Loucy (cell line): ENCODE measurements around the gene COL23A1.

ENCODE experiments used
- H2AFZ ChIP-seq: fragments of 200-600 bp; sonication (generic); 2 replicates; pipeline ENCODE4 v1.6.0; 2016; ENCODE audit warnings: antibody characterized with exemption, mild to moderate bottlenecking, low read length, moderate library complexity
- H3F3A ChIP-seq: fragments of 200-600 bp; 2 replicates; pipeline ENCODE4 v1.6.0; 2016; ENCODE audit warnings: antibody characterized with exemption, low read depth, mild to moderate bottlenecking
- H3K27me3 ChIP-seq: fragments of 200-600 bp; sonication (generic); 2 replicates; pipeline ENCODE4 v1.6.1; 2014; ENCODE audit warnings: low read length, mild to moderate bottlenecking; ENCODE audit not compliant: insufficient read depth, poor library complexity, severe bottlenecking
- H3K36me3 ChIP-seq: fragments of 200-600 bp; sonication (generic); 2 replicates; pipeline ENCODE4 v1.6.1; 2016; ENCODE audit warnings: low read length; ENCODE audit not compliant: insufficient read depth
- H3K4me1 ChIP-seq: fragments of 200-600 bp; sonication (generic); 2 replicates; pipeline ENCODE4 v1.5.1; 2014; ENCODE audit warnings: low read length, mild to moderate bottlenecking; ENCODE audit not compliant: insufficient read depth, poor library complexity, severe bottlenecking
- H3K4me2 ChIP-seq: fragments of 200-600 bp; sonication (generic); 2 replicates; pipeline ENCODE4 v1.6.0; 2014; ENCODE audit warnings: antibody characterized with exemption, low read length, low read depth, mild to moderate bottlenecking; ENCODE audit not compliant: poor library complexity, severe bottlenecking
- H3K4me3 ChIP-seq: fragments of 200-600 bp; sonication (generic); 2 replicates; pipeline ENCODE4 v1.5.1; 2014; ENCODE audit warnings: low read length, mild to moderate bottlenecking, mixed read lengths; ENCODE audit not compliant: poor library complexity, severe bottlenecking
- H3K79me2 ChIP-seq: fragments of 200-600 bp; sonication (generic); 2 replicates; pipeline ENCODE4 v1.6.1; 2014; ENCODE audit warnings: low read length; ENCODE audit not compliant: insufficient read depth
- H3K9ac ChIP-seq: fragments of 200-600 bp; sonication (generic); 2 replicates; pipeline ENCODE4 v1.6.0; 2014; ENCODE audit warnings: mild to moderate bottlenecking, low read depth, low read length, moderate library complexity; ENCODE audit not compliant: poor library complexity, severe bottlenecking
- H3K9me2 ChIP-seq: fragments of 200-600 bp; sonication (generic); replicated peaks from 2 replicates; pipeline ENCODE4 v1.6.1; 2016; ENCODE audit warnings: low read depth, low read length, mixed read lengths
- H3K9me3 ChIP-seq: fragments of 200-600 bp; sonication (generic); 2 replicates; pipeline ENCODE4 v1.6.1; 2014; ENCODE audit warnings: mild to moderate bottlenecking, antibody characterized with exemption, low read length, low read depth; ENCODE audit not compliant: insufficient read depth
- H4K20me1 ChIP-seq: fragments of 200-600 bp; sonication (generic); 2 replicates; pipeline ENCODE4 v1.6.0; 2014; ENCODE audit warnings: antibody characterized with exemption, low read length, mild to moderate bottlenecking; ENCODE audit not compliant: insufficient read depth, poor library complexity, severe bottlenecking
- EZH2phosphoT487 ChIP-seq: fragments of 200-600 bp; IDR thresholded peaks from 2 replicates; pipeline ENCODE4 v1.6.1; 2018; ENCODE audit warnings: antibody characterized with exemption, mild to moderate bottlenecking, moderate library complexity, borderline replicate concordance
- TF ChIP-seq, protein P1 (sequence below): fragments of 200-600 bp; sonication (generic); conservative IDR thresholded peaks from 2 replicates; pipeline ENCODE4 v1.5.1; 2014; ENCODE audit warnings: mild to moderate bottlenecking, antibody characterized with exemption, low read length

Gene COL23A1

DNA sequence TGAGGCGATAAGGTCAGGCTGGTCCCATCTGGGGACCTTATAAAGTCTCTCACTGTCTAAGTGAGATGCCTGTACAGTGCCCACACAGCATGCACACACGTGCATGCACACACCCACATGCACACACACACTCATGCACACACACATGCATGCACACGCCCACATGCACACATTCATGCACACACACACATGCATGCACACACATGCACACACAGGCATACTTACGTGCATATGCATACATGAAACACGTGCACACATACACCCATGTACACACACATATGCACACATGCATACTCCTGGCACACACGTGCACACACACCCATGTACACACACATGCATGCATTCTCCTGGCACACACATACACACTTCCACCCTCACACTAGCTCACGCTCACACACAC, 12.2 kb downstream of the COL23A1 start:
- Histone ChIP-seq H3K4me1 (no peaks in the 10 kb centered on the region), H2AFZ (no peak overlapping the region), H3K9ac (no peak overlapping the region)

DNA sequence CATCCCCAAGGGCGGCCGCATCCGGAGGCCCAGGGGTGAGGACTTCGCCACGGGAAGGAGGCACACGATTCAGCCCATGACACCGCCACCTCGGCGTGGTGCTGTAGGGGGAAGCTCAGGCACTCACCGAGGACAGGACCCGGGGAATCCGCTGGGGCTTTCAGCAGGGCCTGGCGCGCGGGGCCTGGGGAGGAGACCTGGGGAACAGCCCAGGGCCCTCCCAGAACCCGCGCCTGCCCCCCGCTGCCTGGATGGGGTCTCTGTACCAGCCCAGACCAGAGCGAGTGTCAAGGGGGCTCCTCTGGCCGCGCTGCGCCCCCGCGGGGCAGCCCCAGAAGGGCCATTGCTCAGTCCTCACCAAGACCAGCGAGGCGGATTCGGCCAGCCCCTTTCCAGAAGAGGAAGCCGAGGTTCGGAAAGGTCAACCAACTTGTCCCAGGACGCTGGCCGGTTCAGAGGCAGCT, 12.8 kb downstream of the COL23A1 start:
- Histone ChIP-seq H3K9ac (no peak overlapping the region), H4K20me1 (no peaks in the 10 kb centered on the region), H3K4me1 (no peaks in the 10 kb centered on the region), H3K79me2 (no peaks in the 10 kb centered on the region), H3K27me3 (no peaks in the 10 kb centered on the region), H2AFZ (no peak overlapping the region), H3K36me3 (no peaks in the 10 kb centered on the region), H3F3A (no peaks in the 10 kb centered on the region), H3K4me2 (no peak overlapping the region), H3K4me3 (no peak overlapping the region), H3K9me3 (no peaks in the 10 kb centered on the region), H3K9me2 (no peaks in the 10 kb centered on the region)
- TF ChIP-seq, protein P1, sequence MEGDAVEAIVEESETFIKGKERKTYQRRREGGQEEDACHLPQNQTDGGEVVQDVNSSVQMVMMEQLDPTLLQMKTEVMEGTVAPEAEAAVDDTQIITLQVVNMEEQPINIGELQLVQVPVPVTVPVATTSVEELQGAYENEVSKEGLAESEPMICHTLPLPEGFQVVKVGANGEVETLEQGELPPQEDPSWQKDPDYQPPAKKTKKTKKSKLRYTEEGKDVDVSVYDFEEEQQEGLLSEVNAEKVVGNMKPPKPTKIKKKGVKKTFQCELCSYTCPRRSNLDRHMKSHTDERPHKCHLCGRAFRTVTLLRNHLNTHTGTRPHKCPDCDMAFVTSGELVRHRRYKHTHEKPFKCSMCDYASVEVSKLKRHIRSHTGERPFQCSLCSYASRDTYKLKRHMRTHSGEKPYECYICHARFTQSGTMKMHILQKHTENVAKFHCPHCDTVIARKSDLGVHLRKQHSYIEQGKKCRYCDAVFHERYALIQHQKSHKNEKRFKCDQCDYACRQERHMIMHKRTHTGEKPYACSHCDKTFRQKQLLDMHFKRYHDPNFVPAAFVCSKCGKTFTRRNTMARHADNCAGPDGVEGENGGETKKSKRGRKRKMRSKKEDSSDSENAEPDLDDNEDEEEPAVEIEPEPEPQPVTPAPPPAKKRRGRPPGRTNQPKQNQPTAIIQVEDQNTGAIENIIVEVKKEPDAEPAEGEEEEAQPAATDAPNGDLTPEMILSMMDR, result no peak
- no peak for TF ChIP-seq EZH2phosphoT487

More for the DNA sequence above, 12.2 kb downstream of the COL23A1 start:
- Histone ChIP-seq H3K4me2 (no peak overlapping the region), H3K27me3 (no peaks in the 10 kb centered on the region), H3K36me3 (no peaks in the 10 kb centered on the region), H3K4me3 (no peak overlapping the region), H4K20me1 (no peaks in the 10 kb centered on the region), H3K9me3 (no peaks in the 10 kb centered on the region), H3F3A (no peaks in the 10 kb centered on the region), H3K9me2 (no peaks in the 10 kb centered on the region), H3K79me2 (no peaks in the 10 kb centered on the region)
- TF ChIP-seq EZH2phosphoT487, result no peak
- TF ChIP-seq, protein P1, result no peak

DNA sequence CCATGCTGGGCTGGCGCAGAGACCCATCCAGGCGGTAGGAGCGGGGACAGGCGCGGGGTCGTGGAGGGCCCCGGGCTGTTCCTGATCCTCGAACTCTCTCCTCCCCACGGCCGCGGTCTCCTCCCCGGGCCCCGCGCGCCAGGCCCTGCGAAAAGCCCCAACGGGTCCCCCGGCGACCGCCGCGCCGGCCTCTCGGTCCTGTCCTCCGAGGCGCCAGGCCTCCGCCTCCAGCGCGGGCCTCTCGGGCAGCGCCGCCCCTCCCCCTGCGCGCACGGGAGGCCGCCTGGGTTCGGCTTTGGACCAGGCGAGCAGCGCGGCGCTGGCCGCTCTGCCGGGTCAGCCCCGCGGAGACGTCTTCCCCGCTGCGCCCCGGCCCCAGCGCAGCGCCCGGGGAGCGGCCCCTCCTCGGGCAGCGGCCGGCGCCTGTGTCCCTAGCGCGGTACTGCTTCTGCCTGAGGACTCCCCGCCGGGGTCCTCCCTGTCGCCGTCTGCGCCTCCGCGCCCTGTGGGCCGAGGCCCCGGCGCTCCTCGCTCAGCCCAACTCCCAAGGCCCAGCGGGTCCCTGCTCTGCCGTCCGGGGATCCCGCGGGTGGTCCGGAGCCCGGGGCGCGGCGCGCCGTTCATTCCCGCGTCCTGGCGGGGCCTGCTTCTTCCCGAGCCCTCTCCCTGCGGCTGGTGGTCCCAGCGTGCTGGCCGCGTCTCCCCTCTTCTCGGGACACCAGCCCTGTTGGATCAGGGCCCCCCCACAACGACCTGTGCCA, 13.4 kb downstream of the COL23A1 start:
- Histone ChIP-seq H2AFZ (no peak overlapping the region), H3K4me2 (no peak overlapping the region), H4K20me1 (no peaks in the 10 kb centered on the region), H3K9ac (no peak overlapping the region), H3K9me2 (no peaks in the 10 kb centered on the region), H3K9me3 (no peaks in the 10 kb centered on the region), H3K4me3 (no peak overlapping the region), H3F3A (no peaks in the 10 kb centered on the region), H3K36me3 (no peaks in the 10 kb centered on the region), H3K27me3 (no peaks in the 10 kb centered on the region), H3K79me2 (no peaks in the 10 kb centered on the region), H3K4me1 (no peaks in the 10 kb centered on the region)
- TF ChIP-seq, protein P1, result no peak
- TF ChIP-seq EZH2phosphoT487, result no peak
